Neural cell (in vitro differentiated cells): ENCODE data around the gene NR1H4.

ENCODE experiments used
- CTCF ChIP-seq: fragments of 450-650 bp; IDR thresholded peaks from 2 replicates; pipeline ENCODE4 v1.5.1; 2014; ENCODE audit warnings: antibody characterized with exemption, mild to moderate bottlenecking, moderate library complexity; ENCODE audit not compliant: poor library complexity, severe bottlenecking
- EZH2 ChIP-seq: fragments of 200-600, 300-800 bp; shearing (Covaris generic), sonication (generic); IDR thresholded peaks from 2 replicates; pipeline ENCODE4 v1.6.1; 2014; ENCODE audit warnings: antibody characterized with exemption, low read length, borderline replicate concordance, mild to moderate bottlenecking; ENCODE audit not compliant: insufficient read depth, poor library complexity, severe bottlenecking

- no peak for TF ChIP-seq CTCF
- no peak for TF ChIP-seq EZH2
Observed at GRCh38 chr12:100448656-100449055, 25.0 kb upstream of the NR1H4 start.
